T-helper 1 cell treated with Interleukin-12 subunit alpha and Interleukin-12 subunit beta and Interleukin-4 antibody, amounts not matched to agents 30 μg/mL and 1 μg/mL, for 36 hours (primary cell): ENCODE measurements around the gene RINL.
"Not testable (repeated sequence)": the region's sequence is repeated elsewhere in the genome, so short reads cannot be mapped to it uniquely, and the experiment has no call there.

Experiments
- H3K27ac Mint-ChIP-seq: one replicate; pipeline ENCODE4 v1.8.0; 2021; ENCODE audit warnings: mild to moderate bottlenecking, mixed read lengths
- H3K27me3 Mint-ChIP-seq: one replicate; pipeline ENCODE4 v1.8.0; 2021; ENCODE audit warnings: low read depth, mixed read lengths
- H3K36me3 Mint-ChIP-seq: one replicate; pipeline ENCODE4 v1.8.0; 2021; ENCODE audit warnings: low read depth, mixed read lengths
- H3K4me1 Mint-ChIP-seq: one replicate; pipeline ENCODE4 v1.8.0; 2021; ENCODE audit warnings: low read depth, mixed read lengths
- H3K4me3 Mint-ChIP-seq: one replicate; pipeline ENCODE4 v1.8.0; 2021; ENCODE audit warnings: mild to moderate bottlenecking, moderate library complexity, mixed read lengths
- H3K9me3 Mint-ChIP-seq: one replicate; pipeline ENCODE4 v1.8.0; 2021; ENCODE audit warnings: mixed read lengths

The RINL gene

DNA sequence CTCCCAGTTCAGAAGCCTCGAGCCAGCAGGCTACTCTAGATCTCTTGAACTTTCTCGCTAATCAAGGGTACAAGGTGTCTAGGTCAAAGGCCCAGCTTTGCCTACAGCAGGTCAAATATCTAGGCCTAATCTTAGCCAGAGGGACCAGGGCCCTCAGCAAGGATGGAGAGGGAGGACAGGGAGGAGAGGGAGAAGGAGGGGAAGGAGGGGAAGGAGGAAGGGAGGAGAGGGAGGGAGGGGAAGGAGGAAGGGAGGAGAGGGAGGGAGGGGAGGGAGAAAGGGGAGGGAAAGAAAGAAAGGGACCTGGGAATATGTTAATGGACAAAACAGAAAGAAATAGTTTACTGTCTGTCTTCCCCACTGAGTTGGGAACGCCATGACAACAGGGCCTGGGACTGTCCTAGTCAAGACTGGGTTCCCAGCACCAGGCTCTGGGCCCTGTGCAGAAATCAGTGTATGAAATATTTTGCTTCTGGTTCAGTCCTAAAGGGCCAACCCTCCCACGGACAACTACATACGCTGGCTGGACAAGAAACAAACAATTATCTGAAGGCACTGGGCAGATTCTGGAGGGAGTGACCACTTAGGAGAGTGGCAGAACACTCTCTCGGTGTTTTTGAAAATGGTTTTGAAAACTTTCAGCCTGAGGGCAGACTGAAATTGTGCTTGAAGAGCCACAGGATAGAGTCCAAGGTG lies 51.1 kb downstream of the RINL start:
- Mint-ChIP-seq H3K36me3 (peaks cover 50% of the 10 kb centered on the region), H3K27me3 (no peaks in the 10 kb centered on the region), H3K27ac (peak overlapping the region; percentile 49), H3K9me3 (no peaks in the 10 kb centered on the region), H3K4me3 (no peak overlapping the region), H3K4me1 (peaks cover 31% of the 10 kb centered on the region)

DNA sequence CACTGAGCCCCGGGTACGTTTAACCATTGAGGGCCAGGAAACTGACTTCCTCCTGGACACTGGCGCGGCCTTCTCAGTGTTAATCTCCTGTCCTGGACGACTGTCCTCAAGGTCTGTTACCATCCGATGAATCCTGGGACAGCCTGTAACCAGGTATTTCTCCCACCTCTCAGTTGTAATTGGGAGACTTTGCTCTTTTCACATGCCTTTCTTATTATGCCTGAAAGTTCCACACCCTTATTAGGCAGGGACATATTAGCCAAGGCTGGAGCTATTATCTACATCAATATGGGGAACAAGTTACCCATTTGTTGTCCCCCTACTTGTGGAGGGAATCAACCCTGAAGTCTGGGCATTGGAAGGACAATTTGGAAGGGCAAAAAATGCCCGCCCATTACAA lies 52.1 kb downstream of the RINL start:
- Mint-ChIP-seq H3K4me1 (peaks cover 22% of the 10 kb centered on the region), H3K36me3 (peaks cover 49% of the 10 kb centered on the region)
- not testable (repeated sequence) for H3K27ac Mint-ChIP-seq, H3K27me3 Mint-ChIP-seq, H3K9me3 Mint-ChIP-seq, H3K4me3 Mint-ChIP-seq

DNA sequence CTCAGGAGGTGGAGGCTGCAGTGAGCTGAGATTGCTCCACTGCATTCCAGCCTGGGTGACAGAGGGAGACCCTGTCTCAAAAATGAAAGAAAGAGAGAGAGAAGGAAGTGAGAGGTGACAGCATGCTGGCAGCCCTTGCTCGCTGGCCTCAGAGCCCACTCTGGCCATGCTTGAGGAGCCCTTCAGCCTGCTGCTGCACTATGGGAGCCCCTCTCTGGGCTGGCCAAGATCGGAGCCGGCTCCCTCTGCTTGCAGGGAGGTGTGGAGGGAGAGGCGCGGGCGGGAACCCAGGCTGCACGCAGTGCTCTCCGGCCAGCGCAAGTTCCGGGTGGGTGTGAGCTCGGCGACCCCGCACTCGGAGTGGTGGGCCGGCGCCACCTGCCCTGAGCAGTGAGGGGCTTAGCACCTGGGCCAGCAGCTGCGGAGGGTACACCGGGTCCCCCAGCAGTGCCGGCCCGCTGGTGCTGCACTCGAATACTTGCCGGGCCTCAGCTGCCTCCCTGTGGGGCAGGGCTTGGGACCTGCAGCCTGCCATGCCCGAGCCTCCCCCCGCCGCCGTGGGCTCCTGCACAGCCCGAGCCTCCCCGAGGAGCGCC lies 56.7 kb downstream of the RINL start:
- not testable (repeated sequence) for H3K27me3 Mint-ChIP-seq, H3K4me3 Mint-ChIP-seq, H3K9me3 Mint-ChIP-seq, H3K27ac Mint-ChIP-seq, H3K4me1 Mint-ChIP-seq
- H3K36me3 Mint-ChIP-seq, result peaks cover 39% of the 10 kb centered on the region

GRCh38 chr19:38819231-38819920 lies 58.7 kb downstream of the RINL start:
- Mint-ChIP-seq H3K36me3 (peaks cover 40% of the 10 kb centered on the region), H3K27me3 (no peaks in the 10 kb centered on the region), H3K9me3 (no peaks in the 10 kb centered on the region), H3K4me3 (no peak overlapping the region), H3K27ac (peak overlapping the region; percentile 13), H3K4me1 (peaks cover 4% of the 10 kb centered on the region)
